Gastrocnemius medialis (tissue), 4 donors: ENCODE data around the gene IGSF21. TPM values are rescaled to one million over a fixed set of nuclear protein-coding genes. Genes with fewer than 3 reads are reported as not detected.

Experiments
- ATAC-seq, 2 donors: fragments of 150-250 bp; one replicate each; pipeline ENCODE4 v1.9.1; 2016
- DNase-seq, 2 donors: peaks; one replicate each; pipeline ENCODE4 v3.0.0-alpha.2; 2019
- H3K27ac ChIP-seq, 4 donors: fragments of 200-600 bp; sonication (generic); 1 replicate in 1 of 4; 2 replicates in 3 of 4; pipeline ENCODE4 v1.5.1; 2016 to 2018; ENCODE audit warnings: mild to moderate bottlenecking in 2 of 4, moderate library complexity in 1 of 4
- H3K27me3 ChIP-seq, 3 donors: fragments of 200-600 bp; sonication (generic) in 2 of 3; 1 replicate in 1 of 3; 2 replicates in 2 of 3; pipeline versions ENCODE4 v1.5.1 to v1.6.0; 2016 to 2019; ENCODE audit warnings: mild to moderate bottlenecking in 1 of 3, moderate library complexity in 1 of 3
- H3K36me3 ChIP-seq, 2 donors: fragments of 200-600 bp; sonication (generic) in 1 of 2; one replicate each; pipeline ENCODE4 v1.5.1; 2017 to 2018
- H3K4me1 ChIP-seq, 2 donors: fragments of 200-600 bp; sonication (generic) in 1 of 2; one replicate each; pipeline ENCODE4 v1.5.1; 2016 to 2017; ENCODE audit warnings: mild to moderate bottlenecking in 2 of 2
- H3K4me3 ChIP-seq, 4 donors: fragments of 200-600 bp; sonication (generic) in 3 of 4; 1 replicate in 1 of 4; 2 replicates in 3 of 4; pipeline ENCODE4 v1.5.1; 2016 to 2019; ENCODE audit warnings: mild to moderate bottlenecking in 2 of 4
- H3K9me3 ChIP-seq, 3 donors: fragments of 200-600 bp; sonication (generic) in 2 of 3; 1 replicate in 1 of 3; 2 replicates in 2 of 3; pipeline ENCODE4 v1.5.1; 2016 to 2019
- CTCF ChIP-seq, 5 experiments: fragments of 450-650 bp in 3 of 5; fragments of 200-600 bp in 2 of 5; sonication (generic) in 2 of 5; IDR thresholded peaks in 4 of 5; conservative IDR thresholded peaks in 1 of 5; 1 replicate in 4 of 5; 2 replicates in 1 of 5; pipeline ENCODE4 v1.5.1; 2016 to 2019; ENCODE audit warnings: antibody characterized with exemption in 5 of 5, mild to moderate bottlenecking in 3 of 5, moderate library complexity in 3 of 5
- POLR2A ChIP-seq, 2 donors: fragments of 450-650 bp; IDR thresholded peaks; one replicate each; pipeline ENCODE4 v1.6.1; 2017; ENCODE audit warnings: antibody characterized with exemption in 2 of 2, mild to moderate bottlenecking in 2 of 2, moderate library complexity in 2 of 2
- in situ Hi-C, 4 donors: fragments of 200-750 bp; cut with MboI; loops; one replicate each; pipeline versions ENCODE4 v1.15.0 to v1.8.0; 2017; ENCODE audit warnings: low sequenced_read_pairs in 4 of 4
- intact Hi-C: fragments of 100-400 bp; cut with DNase I; formaldehyde crosslinking; loops from one replicate; pipeline ENCODE4 v1.15.1; 2023; ENCODE audit warnings: low total_unique reads
- total RNA-seq, 4 donors: library from RNA; depleted of rRNA; stranded (reverse); fragments of >200 nt; gene quantifications; one replicate each; pipeline versions ENCODE4 v1.1.0 to v1.2.3, GENCODE V29; 2016

The IGSF21 gene
- total RNA-seq, 4 donors from 2014 or later = 0.32 to 0.66 (median 0.53) TPM

GRCh38 chr1:18290740-18291412 is 183.3 kb downstream of the IGSF21 start:
- TF ChIP-seq POLR2A (IDR thresholded peaks at IDR 0.05) (no peak), CTCF (IDR thresholded peaks at IDR 0.05 in 4 of 5, conservative IDR thresholded peaks at IDR 0.05 in 1 of 5) (no peak)
- no peaks in the 10 kb centered on the region for H3K36me3 ChIP-seq
- ATAC-seq (no peak), DNase-seq (no peak)
- no peaks in the 10 kb centered on the region for H3K9me3 ChIP-seq
- no peaks in the 10 kb centered on the region for H3K4me1 ChIP-seq
- H3K27ac ChIP-seq = no peak overlapping the region
- intact Hi-C loops (no loop called here), in situ Hi-C loops (no loop called here)
- H3K4me3 ChIP-seq = no peak overlapping the region
- H3K27me3 ChIP-seq = peaks cover 3 to 18% (median 6%) of the 10 kb centered on the region in 3 donors

- intact Hi-C loops = no loop called here
Measured at GRCh38 chr1:18292531-18292930, 184.9 kb downstream of the IGSF21 start.

GRCh38 chr1:18293291-18293690 is 185.7 kb downstream of the IGSF21 start:
- intact Hi-C loops = no loop called here
- TF ChIP-seq CTCF (IDR thresholded peaks at IDR 0.05 in 4 of 5, conservative IDR thresholded peaks at IDR 0.05 in 1 of 5) = no peak
- TF ChIP-seq POLR2A (IDR thresholded peaks at IDR 0.05) = no peak
- Histone ChIP-seq H3K27me3 (peaks cover 3 to 28% (median 9%) of the 10 kb centered on the region in 3 donors), H3K27ac (no peak overlapping the region), H3K4me1 (no peaks in the 10 kb centered on the region), H3K4me3 (no peak overlapping the region), H3K9me3 (no peaks in the 10 kb centered on the region), H3K36me3 (no peaks in the 10 kb centered on the region)
- no peak for ATAC-seq
- DNase-seq = no peak
- in situ Hi-C loops = no loop called here

More at GRCh38 chr1:18292531-18292930, 184.9 kb downstream of the IGSF21 start:
- DNase-seq (no peak), ATAC-seq (no peak)
- peaks cover 3 to 27% (median 6%) of the 10 kb centered on the region in 3 donors for H3K27me3 ChIP-seq
- no peaks in the 10 kb centered on the region for H3K4me1 ChIP-seq
- H3K4me3 ChIP-seq = no peak overlapping the region
- no peaks in the 10 kb centered on the region for H3K9me3 ChIP-seq
- H3K27ac ChIP-seq = no peak overlapping the region
- H3K36me3 ChIP-seq = no peaks in the 10 kb centered on the region
- in situ Hi-C loops = no loop called here
- TF ChIP-seq CTCF (IDR thresholded peaks at IDR 0.05 in 4 of 5, conservative IDR thresholded peaks at IDR 0.05 in 1 of 5) (no peak), POLR2A (IDR thresholded peaks at IDR 0.05) (no peak)

- intact Hi-C loops = no loop called here
- Histone ChIP-seq H3K27ac (no peak overlapping the region), H3K4me1 (no peaks in the 10 kb centered on the region), H3K36me3 (no peaks in the 10 kb centered on the region), H3K9me3 (no peaks in the 10 kb centered on the region), H3K4me3 (no peak overlapping the region), H3K27me3 (peaks cover 3 to 32% (median 13%) of the 10 kb centered on the region in 3 donors)
- DNase-seq (no peak), ATAC-seq (no peak)
- no peak for TF ChIP-seq CTCF (IDR thresholded peaks at IDR 0.05 in 4 of 5, conservative IDR thresholded peaks at IDR 0.05 in 1 of 5)
- no peak for TF ChIP-seq POLR2A (IDR thresholded peaks at IDR 0.05)
- in situ Hi-C loops = no loop called here
Measured at GRCh38 chr1:18294437-18295176, 187.0 kb downstream of the IGSF21 start.
